Sigmoid colon (tissue), 3 donors: Measurements from ENCODE around the gene SPOCK1.

Source experiments
- POLR2A ChIP-seq, 2 donors: fragments of 450-650 bp; IDR thresholded peaks; one replicate each; pipeline ENCODE4 v1.6.1; 2016; ENCODE audit warnings: antibody characterized with exemption in 2 of 2, mild to moderate bottlenecking in 2 of 2, moderate library complexity in 2 of 2
- TF ChIP-seq, protein P1 (sequence below), 4 experiments: fragments of 450-650 bp in 3 of 4; fragments of 200-600 bp in 1 of 4; IDR thresholded peaks; one replicate each; pipeline ENCODE4 v1.5.1; 2016 to 2019; ENCODE audit warnings: antibody characterized with exemption in 4 of 4, mild to moderate bottlenecking in 3 of 4, moderate library complexity in 2 of 4

DNA sequence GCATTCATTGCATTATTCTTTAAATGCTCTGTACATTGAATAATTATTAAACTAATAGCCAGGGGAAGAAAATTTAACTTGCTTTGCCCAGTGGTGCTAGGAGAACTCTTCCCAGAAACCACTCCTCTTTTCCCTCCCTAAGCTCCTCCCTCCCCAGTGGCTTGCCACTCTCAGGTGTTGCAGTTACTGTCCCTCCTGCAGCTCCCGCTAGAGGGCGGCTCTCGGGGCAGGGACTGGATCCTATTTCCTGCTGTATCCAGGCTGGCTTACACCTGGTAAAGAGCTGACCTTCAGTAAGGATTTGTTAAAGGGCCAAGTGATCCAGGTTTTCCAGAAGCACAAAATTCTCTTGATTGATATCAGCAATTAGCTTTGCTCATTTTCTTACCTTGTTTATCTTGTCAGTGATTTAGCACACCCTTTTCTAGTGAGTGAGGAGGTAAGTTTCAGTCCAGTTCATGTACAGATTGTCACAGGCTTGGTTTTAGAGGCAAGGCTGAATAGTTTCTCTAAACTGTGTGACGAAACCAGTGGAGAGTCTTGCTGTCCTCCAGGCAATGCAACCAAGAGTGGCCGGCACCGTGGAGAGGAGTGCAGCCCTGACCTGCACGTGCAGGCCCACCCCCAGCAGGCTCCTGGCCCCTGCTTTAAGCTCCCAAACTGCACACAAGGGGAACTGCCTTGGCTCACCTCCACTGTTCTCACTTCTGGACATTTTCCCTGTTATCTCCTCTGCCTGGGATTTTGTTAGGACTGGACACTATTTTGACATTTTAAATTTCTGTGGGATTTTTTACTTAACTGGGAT, 423.8 kb downstream of the SPOCK1 start:
- TF ChIP-seq, protein P1, sequence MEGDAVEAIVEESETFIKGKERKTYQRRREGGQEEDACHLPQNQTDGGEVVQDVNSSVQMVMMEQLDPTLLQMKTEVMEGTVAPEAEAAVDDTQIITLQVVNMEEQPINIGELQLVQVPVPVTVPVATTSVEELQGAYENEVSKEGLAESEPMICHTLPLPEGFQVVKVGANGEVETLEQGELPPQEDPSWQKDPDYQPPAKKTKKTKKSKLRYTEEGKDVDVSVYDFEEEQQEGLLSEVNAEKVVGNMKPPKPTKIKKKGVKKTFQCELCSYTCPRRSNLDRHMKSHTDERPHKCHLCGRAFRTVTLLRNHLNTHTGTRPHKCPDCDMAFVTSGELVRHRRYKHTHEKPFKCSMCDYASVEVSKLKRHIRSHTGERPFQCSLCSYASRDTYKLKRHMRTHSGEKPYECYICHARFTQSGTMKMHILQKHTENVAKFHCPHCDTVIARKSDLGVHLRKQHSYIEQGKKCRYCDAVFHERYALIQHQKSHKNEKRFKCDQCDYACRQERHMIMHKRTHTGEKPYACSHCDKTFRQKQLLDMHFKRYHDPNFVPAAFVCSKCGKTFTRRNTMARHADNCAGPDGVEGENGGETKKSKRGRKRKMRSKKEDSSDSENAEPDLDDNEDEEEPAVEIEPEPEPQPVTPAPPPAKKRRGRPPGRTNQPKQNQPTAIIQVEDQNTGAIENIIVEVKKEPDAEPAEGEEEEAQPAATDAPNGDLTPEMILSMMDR (IDR thresholded peaks at IDR 0.05): no peak
- no peak for TF ChIP-seq POLR2A (IDR thresholded peaks at IDR 0.05)
